A549 (cell line): Measurements from ENCODE around the gene CHSY3.

Experiments used
- CTCF ChIP-seq: fragments of >200 bp; sonication (Bioruptor Twin); formaldehyde crosslinking; IDR thresholded peaks from 3 replicates; pipeline ENCODE4 v1.5.1; 2016
- EP300 ChIP-seq, 2 experiments: fragments of >200 bp; sonication (Bioruptor Twin); formaldehyde crosslinking; IDR thresholded peaks; 2 replicates in 1 of 2; 3 replicates in 1 of 2; pipeline ENCODE4 v1.6.1; 2016 to 2017
- ESRRA ChIP-seq: fragments of 150-350 bp; IDR thresholded peaks from 2 replicates; pipeline ENCODE4 v1.6.1; 2014; ENCODE audit warnings: mild to moderate bottlenecking, low read length, borderline replicate concordance
- FOSL2 ChIP-seq, 2 experiments: fragments of 450-650 bp in 1 of 2; fragments of >200 bp in 1 of 2; sonication (Bioruptor Twin) in 1 of 2; formaldehyde crosslinking; IDR thresholded peaks; 2 replicates each; pipeline versions ENCODE4 v1.5.0 to v1.6.1; 2016 to 2020; ENCODE audit warnings: mild to moderate bottlenecking in 1 of 2, moderate library complexity in 1 of 2
- HDAC2 ChIP-seq: fragments of 200-600 bp; sonication (generic); IDR thresholded peaks from 2 replicates; pipeline ENCODE4 v1.6.1; 2016
- HOXA7 ChIP-seq: fragments of 250-450 bp; sonication (Bioruptor Pico); IDR thresholded peaks from 2 replicates; pipeline ENCODE4 v1.5.0; 2020; ENCODE audit warnings: mild to moderate bottlenecking, moderate library complexity
- JUNB ChIP-seq: fragments of >200 bp; sonication (Bioruptor Twin); formaldehyde crosslinking; IDR thresholded peaks from 2 replicates; pipeline ENCODE4 v1.6.1; 2016
- RAD21 ChIP-seq, 2 experiments: fragments of >200 bp in 1 of 2; sonication (Bioruptor Twin) in 1 of 2; formaldehyde crosslinking in 1 of 2; IDR thresholded peaks in 1 of 2; conservative IDR thresholded peaks in 1 of 2; 2 replicates in 1 of 2; 3 replicates in 1 of 2; pipeline ENCODE4 v1.6.1; 2012 to 2018; ENCODE audit warnings: inconsistent platforms in 1 of 2
- RCOR1 ChIP-seq: fragments of 150-350 bp; IDR thresholded peaks from 2 replicates; pipeline ENCODE4 v1.6.1; 2014; ENCODE audit warnings: antibody characterized with exemption, low read length, low read depth
- TFCP2L1 ChIP-seq: fragments of 250-450 bp; sonication (Bioruptor Pico); IDR thresholded peaks from 2 replicates; pipeline ENCODE4 v1.5.0; 2021; ENCODE audit warnings: mild to moderate bottlenecking

- TF ChIP-seq TFCP2L1 (no peak), HOXA7 (CRISPR knock-in tag) (no peak), RAD21 (conservative IDR thresholded peaks at IDR 0.05 in 1 of 2, IDR thresholded peaks at IDR 0.05 in 1 of 2) (no peak), RCOR1 (no peak), JUNB (no peak), CTCF (no peak), HDAC2 (no peak), EP300 (IDR thresholded peaks at IDR 0.05) (no peak), ESRRA (no peak), FOSL2 (IDR thresholded peaks at IDR 0.05) (no peak), FOSL2 (CRISPR knock-in tag; IDR thresholded peaks at IDR 0.05) (no peak)
These were observed 211.4 kb downstream of the CHSY3 start for GRCh38 chr5:130115686-130116085.
